Neural cell (in vitro differentiated cells): Measurements from ENCODE around the gene NKPD1. TPM values are rescaled to one million over a fixed set of nuclear protein-coding genes. Genes with fewer than 3 reads are reported as not detected.

ENCODE experiments used
- H2AFZ ChIP-seq: fragments of 200-600, 300-800 bp; sonication (generic), shearing (Covaris generic); 2 replicates; pipeline ENCODE4 v1.6.0; 2014; ENCODE audit warnings: low read depth, mild to moderate bottlenecking, antibody characterized with exemption, low read length, moderate library complexity
- H3F3A ChIP-seq: fragments of 200-600 bp; shearing (Covaris generic); 2 replicates; pipeline ENCODE4 v1.6.1; 2016; ENCODE audit warnings: mild to moderate bottlenecking, moderate library complexity, mixed read lengths, antibody characterized with exemption, low read length; ENCODE audit not compliant: insufficient read depth, poor library complexity, severe bottlenecking
- H3K27ac ChIP-seq: fragments of 200-600, 300-800 bp; sonication (generic), shearing (Covaris generic); 2 replicates; pipeline ENCODE4 v1.5.1; 2014; ENCODE audit warnings: mild to moderate bottlenecking, low read length, moderate library complexity
- H3K27me3 ChIP-seq: fragments of 300-800, 200-600 bp; sonication (generic), shearing (Covaris generic); 2 replicates; pipeline ENCODE4 v1.6.0; 2014; ENCODE audit warnings: mild to moderate bottlenecking, low read depth, low read length, moderate library complexity; ENCODE audit not compliant: insufficient read depth
- H3K36me3 ChIP-seq: fragments of 300-800, 200-600 bp; sonication (generic), shearing (Covaris generic); 2 replicates; pipeline ENCODE4 v1.5.1; 2014; ENCODE audit warnings: mild to moderate bottlenecking, antibody characterized with exemption, low read length, moderate library complexity; ENCODE audit not compliant: insufficient read depth
- H3K4me2 ChIP-seq: fragments of 300-800, 200-600 bp; sonication (generic), shearing (Covaris generic); 2 replicates; pipeline ENCODE4 v1.6.0; 2014; ENCODE audit warnings: mild to moderate bottlenecking, low read length
- H3K4me3 ChIP-seq: fragments of 300-800, 200-600 bp; sonication (generic), shearing (Covaris generic); 2 replicates; pipeline ENCODE4 v1.5.1; 2014; ENCODE audit warnings: mild to moderate bottlenecking, low read length, moderate library complexity
- H3K79me2 ChIP-seq: fragments of 200-600 bp; shearing (Covaris generic); replicated peaks from 2 replicates; pipeline ENCODE4 v1.6.0; 2014; ENCODE audit warnings: mild to moderate bottlenecking, low read length, moderate library complexity; ENCODE audit not compliant: insufficient read depth
- H3K9ac ChIP-seq: fragments of 300-800, 200-600 bp; sonication (generic), shearing (Covaris generic); 2 replicates; pipeline ENCODE4 v1.6.1; 2016; ENCODE audit warnings: mild to moderate bottlenecking, low read length, mixed read lengths
- H3K9me2 ChIP-seq: fragments of 200-600 bp; shearing (Covaris generic); 2 replicates; pipeline ENCODE4 v1.6.1; 2016; ENCODE audit warnings: mild to moderate bottlenecking, low read length, mixed read lengths; ENCODE audit not compliant: insufficient read depth
- H3K9me3 ChIP-seq: fragments of 200-600, 300-800 bp; sonication (generic), shearing (Covaris generic); 2 replicates; pipeline ENCODE4 v1.6.1; 2016; ENCODE audit warnings: mild to moderate bottlenecking, mixed run types, low read length, moderate library complexity, mixed read lengths
- H4K20me1 ChIP-seq: fragments of 200-600 bp; shearing (Covaris generic); 2 replicates; pipeline ENCODE4 v1.6.1; 2016; ENCODE audit warnings: mild to moderate bottlenecking, mixed run types; ENCODE audit not compliant: insufficient read depth
- EP300 ChIP-seq: fragments of 450-650 bp; conservative IDR thresholded peaks from 2 replicates; pipeline ENCODE4 v1.6.1; 2014; ENCODE audit warnings: antibody characterized with exemption, mild to moderate bottlenecking, moderate library complexity; ENCODE audit not compliant: poor library complexity, severe bottlenecking
- EZH2 ChIP-seq: fragments of 200-600, 300-800 bp; shearing (Covaris generic), sonication (generic); IDR thresholded peaks from 2 replicates; pipeline ENCODE4 v1.6.1; 2014; ENCODE audit warnings: antibody characterized with exemption, low read length, borderline replicate concordance, mild to moderate bottlenecking; ENCODE audit not compliant: insufficient read depth, poor library complexity, severe bottlenecking
- MXI1 ChIP-seq: fragments of 450-650 bp; conservative IDR thresholded peaks from 2 replicates; pipeline ENCODE4 v1.6.1; 2014; ENCODE audit warnings: antibody characterized with exemption, mild to moderate bottlenecking; ENCODE audit not compliant: poor library complexity, severe bottlenecking
- POLR2AphosphoS5 ChIP-seq: IDR thresholded peaks from 2 replicates; pipeline ENCODE4 v1.6.1; 2012
- RAD21 ChIP-seq: fragments of 450-650 bp; conservative IDR thresholded peaks from 2 replicates; pipeline ENCODE4 v1.6.1; 2014; ENCODE audit warnings: antibody characterized with exemption, mild to moderate bottlenecking, moderate library complexity
- SMC3 ChIP-seq: fragments of 450-650 bp; conservative IDR thresholded peaks from 2 replicates; pipeline ENCODE4 v1.6.1; 2014; ENCODE audit warnings: antibody characterized with exemption, mild to moderate bottlenecking, moderate library complexity; ENCODE audit not compliant: poor library complexity
- TAF1 ChIP-seq: IDR thresholded peaks from 2 replicates; pipeline ENCODE4 v1.6.1; 2012; ENCODE audit warnings: low read depth
- polyA plus RNA-seq: library from polyadenylated mRNA; depleted of rRNA; stranded (reverse); fragments of >200 nt; gene quantifications from 2 replicates; pipeline ENCODE4 v1.2.3, GENCODE V29; 2014
- TF ChIP-seq, protein P1 (sequence below): IDR thresholded peaks from 2 replicates; pipeline ENCODE4 v1.6.1; 2012; ENCODE audit warnings: borderline replicate concordance
- TF ChIP-seq, protein P2 (sequence below): fragments of 450-650 bp; IDR thresholded peaks from 2 replicates; pipeline ENCODE4 v1.5.1; 2014; ENCODE audit warnings: antibody characterized with exemption, mild to moderate bottlenecking, moderate library complexity; ENCODE audit not compliant: poor library complexity, severe bottlenecking

NKPD1 gene
- polyA plus RNA-seq, 1 donor from 2014 or later = 2.8 TPM

DNA sequence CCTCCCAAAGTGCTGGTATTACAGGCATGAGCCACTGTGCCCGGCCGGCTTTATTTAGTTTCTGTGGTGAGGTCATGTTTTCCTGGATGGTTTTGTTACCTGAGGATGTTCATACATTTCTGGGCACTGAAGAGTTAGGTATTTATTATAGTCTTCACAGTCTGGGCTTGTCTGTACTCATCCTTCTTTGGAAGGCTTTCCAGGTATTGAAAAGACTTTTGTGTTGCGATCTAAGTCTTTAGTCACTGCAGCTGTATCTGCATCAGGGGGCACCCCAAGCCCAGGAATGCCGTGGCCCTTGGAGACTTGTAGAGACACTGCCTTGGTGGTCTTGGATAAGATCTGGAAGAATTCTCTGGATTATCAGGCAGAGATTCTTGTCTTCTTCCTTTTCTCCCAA lies 30.6 kb upstream of the NKPD1 start:
- no peak overlapping the region for H3K27ac ChIP-seq
- no peaks in the 10 kb centered on the region for H3K9me2 ChIP-seq
- H2AFZ ChIP-seq = no peak overlapping the region
- no peaks in the 10 kb centered on the region for H3K27me3 ChIP-seq
- H3K79me2 ChIP-seq = no peaks in the 10 kb centered on the region
- no peaks in the 10 kb centered on the region for H3K36me3 ChIP-seq
- H3K9ac ChIP-seq = no peak overlapping the region
- no peak overlapping the region for H3K4me3 ChIP-seq
- no peak overlapping the region for H3K4me2 ChIP-seq
- no peaks in the 10 kb centered on the region for H3F3A ChIP-seq
- H3K9me3 ChIP-seq = no peaks in the 10 kb centered on the region
- no peaks in the 10 kb centered on the region for H4K20me1 ChIP-seq
- TF ChIP-seq TAF1 (no peak), EZH2 (no peak), RAD21 (no peak), EP300 (no peak), MXI1 (no peak), POLR2AphosphoS5 (no peak), SMC3 (no peak)
- TF ChIP-seq, protein P1, sequence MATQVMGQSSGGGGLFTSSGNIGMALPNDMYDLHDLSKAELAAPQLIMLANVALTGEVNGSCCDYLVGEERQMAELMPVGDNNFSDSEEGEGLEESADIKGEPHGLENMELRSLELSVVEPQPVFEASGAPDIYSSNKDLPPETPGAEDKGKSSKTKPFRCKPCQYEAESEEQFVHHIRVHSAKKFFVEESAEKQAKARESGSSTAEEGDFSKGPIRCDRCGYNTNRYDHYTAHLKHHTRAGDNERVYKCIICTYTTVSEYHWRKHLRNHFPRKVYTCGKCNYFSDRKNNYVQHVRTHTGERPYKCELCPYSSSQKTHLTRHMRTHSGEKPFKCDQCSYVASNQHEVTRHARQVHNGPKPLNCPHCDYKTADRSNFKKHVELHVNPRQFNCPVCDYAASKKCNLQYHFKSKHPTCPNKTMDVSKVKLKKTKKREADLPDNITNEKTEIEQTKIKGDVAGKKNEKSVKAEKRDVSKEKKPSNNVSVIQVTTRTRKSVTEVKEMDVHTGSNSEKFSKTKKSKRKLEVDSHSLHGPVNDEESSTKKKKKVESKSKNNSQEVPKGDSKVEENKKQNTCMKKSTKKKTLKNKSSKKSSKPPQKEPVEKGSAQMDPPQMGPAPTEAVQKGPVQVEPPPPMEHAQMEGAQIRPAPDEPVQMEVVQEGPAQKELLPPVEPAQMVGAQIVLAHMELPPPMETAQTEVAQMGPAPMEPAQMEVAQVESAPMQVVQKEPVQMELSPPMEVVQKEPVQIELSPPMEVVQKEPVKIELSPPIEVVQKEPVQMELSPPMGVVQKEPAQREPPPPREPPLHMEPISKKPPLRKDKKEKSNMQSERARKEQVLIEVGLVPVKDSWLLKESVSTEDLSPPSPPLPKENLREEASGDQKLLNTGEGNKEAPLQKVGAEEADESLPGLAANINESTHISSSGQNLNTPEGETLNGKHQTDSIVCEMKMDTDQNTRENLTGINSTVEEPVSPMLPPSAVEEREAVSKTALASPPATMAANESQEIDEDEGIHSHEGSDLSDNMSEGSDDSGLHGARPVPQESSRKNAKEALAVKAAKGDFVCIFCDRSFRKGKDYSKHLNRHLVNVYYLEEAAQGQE = no peak
- TF ChIP-seq, protein P2, sequence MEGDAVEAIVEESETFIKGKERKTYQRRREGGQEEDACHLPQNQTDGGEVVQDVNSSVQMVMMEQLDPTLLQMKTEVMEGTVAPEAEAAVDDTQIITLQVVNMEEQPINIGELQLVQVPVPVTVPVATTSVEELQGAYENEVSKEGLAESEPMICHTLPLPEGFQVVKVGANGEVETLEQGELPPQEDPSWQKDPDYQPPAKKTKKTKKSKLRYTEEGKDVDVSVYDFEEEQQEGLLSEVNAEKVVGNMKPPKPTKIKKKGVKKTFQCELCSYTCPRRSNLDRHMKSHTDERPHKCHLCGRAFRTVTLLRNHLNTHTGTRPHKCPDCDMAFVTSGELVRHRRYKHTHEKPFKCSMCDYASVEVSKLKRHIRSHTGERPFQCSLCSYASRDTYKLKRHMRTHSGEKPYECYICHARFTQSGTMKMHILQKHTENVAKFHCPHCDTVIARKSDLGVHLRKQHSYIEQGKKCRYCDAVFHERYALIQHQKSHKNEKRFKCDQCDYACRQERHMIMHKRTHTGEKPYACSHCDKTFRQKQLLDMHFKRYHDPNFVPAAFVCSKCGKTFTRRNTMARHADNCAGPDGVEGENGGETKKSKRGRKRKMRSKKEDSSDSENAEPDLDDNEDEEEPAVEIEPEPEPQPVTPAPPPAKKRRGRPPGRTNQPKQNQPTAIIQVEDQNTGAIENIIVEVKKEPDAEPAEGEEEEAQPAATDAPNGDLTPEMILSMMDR = no peak

- no peak overlapping the region for H3K27ac ChIP-seq
- TF ChIP-seq, protein P2 = no peak
- TF ChIP-seq MXI1 (no peak), RAD21 (no peak), POLR2AphosphoS5 (no peak), SMC3 (no peak), EZH2 (no peak), TAF1 (no peak), EP300 (no peak)
- TF ChIP-seq, protein P1 = no peak
Observed at GRCh38 chr19:45189971-45190370, 29.2 kb upstream of the NKPD1 start.

More at GRCh38 chr19:45189971-45190370, 29.2 kb upstream of the NKPD1 start:
- H4K20me1 ChIP-seq = no peaks in the 10 kb centered on the region
- H2AFZ ChIP-seq = no peak overlapping the region
- no peaks in the 10 kb centered on the region for H3K9me2 ChIP-seq
- no peaks in the 10 kb centered on the region for H3K27me3 ChIP-seq
- no peaks in the 10 kb centered on the region for H3F3A ChIP-seq
- H3K79me2 ChIP-seq = no peaks in the 10 kb centered on the region
- H3K4me2 ChIP-seq = no peak overlapping the region
- no peaks in the 10 kb centered on the region for H3K36me3 ChIP-seq
- H3K9ac ChIP-seq = no peak overlapping the region
- H3K9me3 ChIP-seq = no peaks in the 10 kb centered on the region
- no peak overlapping the region for H3K4me3 ChIP-seq
